GDM1 (cell line): ENCODE measurements around the gene CEACAM16.
"Not testable (repeated sequence)": the region's sequence is repeated elsewhere in the genome, so short reads cannot be mapped to it uniquely, and the experiment has no call there.

Source experiments
- DNase-seq: peaks from one replicate; lab custom pipeline; 2025; lab: John Stamatoyannopoulos, UW

Gene CEACAM16

GRCh38 chr19:44698492-44699201, at the start of gene CEACAM16:
Gene CEACAM16, plus strand, starts transcription at chr19:44699151. Its CDS starts 2,306 bp downstream, at chr19:44701457.
- no peak for DNase-seq

- no peak for DNase-seq
Measured at GRCh38 chr19:44649578-44650145, 49.3 kb upstream of the CEACAM16 start.

- DNase-seq: no peak
Measured at GRCh38 chr19:44653343-44653742, 45.6 kb upstream of the CEACAM16 start.

- no peak for DNase-seq
Measured at GRCh38 chr19:44653977-44654774, 44.8 kb upstream of the CEACAM16 start.

GRCh38 chr19:44657211-44657921, 41.6 kb upstream of the CEACAM16 start:
- peak; percentile 48 for DNase-seq

GRCh38 chr19:44658069-44658733, 40.8 kb upstream of the CEACAM16 start:
- no peak for DNase-seq

- no peak for DNase-seq
Measured at GRCh38 chr19:44660081-44660480, 38.9 kb upstream of the CEACAM16 start.

GRCh38 chr19:44661205-44661604, 37.7 kb upstream of the CEACAM16 start:
- no peak for DNase-seq

- no peak for DNase-seq
Measured at GRCh38 chr19:44661904-44662303, 37.0 kb upstream of the CEACAM16 start.

GRCh38 chr19:44662691-44663385, 36.1 kb upstream of the CEACAM16 start:
- no peak for DNase-seq

- DNase-seq: no peak
Measured at GRCh38 chr19:44663996-44664395, 35.0 kb upstream of the CEACAM16 start.

- DNase-seq: no peak
Measured at GRCh38 chr19:44664976-44665375, 34.0 kb upstream of the CEACAM16 start.

- DNase-seq: no peak
Measured at GRCh38 chr19:44666852-44667556, 31.9 kb upstream of the CEACAM16 start.

- DNase-seq: no peak
Measured at GRCh38 chr19:44668985-44669764, 29.8 kb upstream of the CEACAM16 start.

- not testable (repeated sequence) for DNase-seq
Measured at GRCh38 chr19:44670027-44670426, 28.9 kb upstream of the CEACAM16 start.

GRCh38 chr19:44671400-44671799, 27.6 kb upstream of the CEACAM16 start, which contains the start of gene CEACAM19:
Gene CEACAM19, plus strand, starts transcription at chr19:44671482. Its CDS starts 450 bp downstream, at chr19:44671932.
- DNase-seq: no peak

- no peak for DNase-seq
Measured at GRCh38 chr19:44672226-44672625, 26.7 kb upstream of the CEACAM16 start.

GRCh38 chr19:44673510-44673909, 25.4 kb upstream of the CEACAM16 start:
- no peak for DNase-seq

GRCh38 chr19:44675521-44675920, 23.4 kb upstream of the CEACAM16 start:
- DNase-seq: no peak
